Caco-2 (cell line): Measurements from ENCODE around the gene CWF19L2. TPM values are rescaled to one million over a fixed set of nuclear protein-coding genes. Genes with fewer than 3 reads are reported as not detected.

ENCODE experiments used
- BruUV-seq: library from RNA; stranded (reverse); fragments of 400-500 nt; replicated peaks from 2 replicates; lab custom pipeline; 2021; lab: Mats Ljungman, UMichigan
- CTCF ChIA-PET: fragments of 300-600 bp; sonication (Branson Sonifier 250); formaldehyde crosslinking; loops from one replicate; lab custom pipeline; 2022; ENCODE audit warnings: antibody characterized with exemption; lab: Charles Lee
- POLR2A ChIA-PET: fragments of 300-600 bp; sonication (Branson Sonifier 250); formaldehyde crosslinking; loops from one replicate; lab custom pipeline; 2022; ENCODE audit warnings: antibody characterized with exemption; lab: Charles Lee
- DNase-seq, 2 experiments: peaks; one replicate each; pipeline versions ENCODE4 v3.0.0 to v3.0.0-alpha.2; 2020 to 2022
- H3K27me3 ChIP-seq: replicated peaks from 2 replicates; pipeline ENCODE4 v1.6.0; 2011; ENCODE audit warnings: low read length; ENCODE audit not compliant: control insufficient read depth, insufficient read depth
- H3K36me3 ChIP-seq: 2 replicates; pipeline ENCODE4 v1.5.1; 2011; ENCODE audit warnings: low read length; ENCODE audit not compliant: control insufficient read depth, insufficient read depth
- H3K4me1 ChIP-seq: fragments of 250-450 bp; sonication (Bioruptor Pico); 2 replicates; pipeline ENCODE4 v1.5.1; 2020; ENCODE audit warnings: mild to moderate bottlenecking
- H3K4me3 ChIP-seq: 2 replicates; pipeline ENCODE4 v1.5.1; 2011; ENCODE audit warnings: low read depth, mild to moderate bottlenecking, control low read depth, low read length
- H3K9me3 ChIP-seq: fragments of 250-450 bp; sonication (Bioruptor Pico); 2 replicates; pipeline ENCODE4 v1.5.1; 2020; ENCODE audit warnings: mild to moderate bottlenecking, moderate library complexity
- H3K27ac Mint-ChIP-seq: one replicate; pipeline ENCODE4 v1.8.0; 2022; ENCODE audit warnings: mixed read lengths; ENCODE audit not compliant: unreplicated experiment
- H3K27me3 Mint-ChIP-seq: one replicate; pipeline ENCODE4 v1.8.0; 2022; ENCODE audit warnings: mixed read lengths; ENCODE audit not compliant: insufficient read depth, unreplicated experiment
- H3K36me3 Mint-ChIP-seq: one replicate; pipeline ENCODE4 v1.8.0; 2022; ENCODE audit warnings: mild to moderate bottlenecking, mixed read lengths; ENCODE audit not compliant: insufficient read depth, unreplicated experiment
- H3K4me1 Mint-ChIP-seq: one replicate; pipeline ENCODE4 v1.8.0; 2022; ENCODE audit warnings: low read depth, mixed read lengths; ENCODE audit not compliant: unreplicated experiment
- H3K4me3 Mint-ChIP-seq: one replicate; pipeline ENCODE4 v1.8.0; 2022; ENCODE audit warnings: mild to moderate bottlenecking, moderate library complexity, mixed read lengths; ENCODE audit not compliant: unreplicated experiment
- H3K9me3 Mint-ChIP-seq: one replicate; pipeline ENCODE4 v1.8.0; 2022; ENCODE audit warnings: mixed read lengths; ENCODE audit not compliant: unreplicated experiment
- CTCF ChIP-seq, 2 experiments: fragments of 200-600 bp in 1 of 2; IDR thresholded peaks; 1 replicate in 1 of 2; 2 replicates in 1 of 2; pipeline versions ENCODE4 v1.5.1 to v1.8.0; 2011 to 2022; ENCODE audit warnings: antibody characterized with exemption in 1 of 2, control low read depth in 1 of 2, inconsistent platforms in 1 of 2, low read depth in 1 of 2, low read length in 1 of 2, mild to moderate bottlenecking in 1 of 2, moderate library complexity in 1 of 2; ENCODE audit not compliant: insufficient read depth in 1 of 2, severe bottlenecking in 1 of 2, unreplicated experiment in 1 of 2
- intact Hi-C: fragments of 100-400 bp; cut with micrococcal nuclease; formaldehyde crosslinking; loops from one replicate; pipeline ENCODE4 v1.10.0; 2022; ENCODE audit not compliant: unreplicated experiment
- total RNA-seq: library from RNA; stranded (reverse); gene quantifications from 2 replicates; pipeline ENCODE4 v1.2.3, GENCODE V29; 2022

The CWF19L2 gene
- total RNA-seq, 1 experiment from 2014 or later: 24.1 TPM

- Mint-ChIP-seq H3K27me3 (no peaks in the 10 kb centered on the region), H3K9me3 (no peaks in the 10 kb centered on the region), H3K27ac (no peak overlapping the region), H3K4me3 (no peak overlapping the region), H3K4me1 (no peaks in the 10 kb centered on the region), H3K36me3 (peaks cover 8% of the 10 kb centered on the region)
- TF ChIP-seq CTCF (IDR thresholded peaks at IDR 0.05; ENCODE audit: insufficient read depth in 1 of 2, low read depth in 1 of 2, low read length in 1 of 2, severe bottlenecking in 1 of 2, unreplicated experiment in 1 of 2): no peak
- H3K9me3 ChIP-seq: no peaks in the 10 kb centered on the region
- peaks cover under 1% of the 10 kb centered on the region; the same call in 1 of the 2 replicates for H3K36me3 ChIP-seq
- H3K4me1 ChIP-seq: no peaks in the 10 kb centered on the region
- POLR2A ChIA-PET: no interaction called here
- no peak overlapping the region for H3K4me3 ChIP-seq
- DNase-seq: no peak
- intact Hi-C loops: no loop called here
- H3K27me3 ChIP-seq: no peaks in the 10 kb centered on the region
- BruUV-seq: no TSS peak
- CTCF ChIA-PET: no interaction called here
These were observed 149.6 kb downstream of the CWF19L2 start for GRCh38 chr11:107307991-107308390.

- Mint-ChIP-seq H3K4me1 (no peaks in the 10 kb centered on the region), H3K4me3 (no peak overlapping the region), H3K36me3 (no peaks in the 10 kb centered on the region), H3K27me3 (no peaks in the 10 kb centered on the region), H3K9me3 (peaks cover 2% of the 10 kb centered on the region), H3K27ac (no peak overlapping the region)
- Histone ChIP-seq H3K4me1 (no peaks in the 10 kb centered on the region), H3K27me3 (no peaks in the 10 kb centered on the region), H3K4me3 (no peak overlapping the region), H3K36me3 (no peaks in the 10 kb centered on the region), H3K9me3 (0 out of 2 replicates have a peak, but pooled peaks cover 4% of the 10 kb centered on the region)
- DNase-seq: no peak
- no TSS peak for BruUV-seq
- no peak for TF ChIP-seq CTCF (IDR thresholded peaks at IDR 0.05; ENCODE audit: insufficient read depth in 1 of 2, low read depth in 1 of 2, low read length in 1 of 2, severe bottlenecking in 1 of 2, unreplicated experiment in 1 of 2)
- intact Hi-C loops: no loop called here
- CTCF ChIA-PET: no interaction called here
- POLR2A ChIA-PET: no interaction called here
These were observed 155.7 kb downstream of the CWF19L2 start for GRCh38 chr11:107301878-107302277.

GRCh38 chr11:107293677-107294344 lies 163.8 kb downstream of the CWF19L2 start:
- H3K27me3 ChIP-seq: no peaks in the 10 kb centered on the region
- ChIA-PET CTCF (no interaction called here), POLR2A (no interaction called here)
- no TSS peak for BruUV-seq
- TF ChIP-seq CTCF (IDR thresholded peaks at IDR 0.05; ENCODE audit: insufficient read depth in 1 of 2, low read depth in 1 of 2, low read length in 1 of 2, severe bottlenecking in 1 of 2, unreplicated experiment in 1 of 2): no peak
- H3K4me3 ChIP-seq: no peak overlapping the region
- H3K36me3 ChIP-seq: no peaks in the 10 kb centered on the region
- intact Hi-C loops: no loop called here
- DNase-seq: peak; percentile 71 to 78
- Mint-ChIP-seq H3K27me3 (no peaks in the 10 kb centered on the region), H3K9me3 (peaks cover 23% of the 10 kb centered on the region), H3K36me3 (no peaks in the 10 kb centered on the region), H3K4me1 (peaks cover 7% of the 10 kb centered on the region), H3K4me3 (peak overlapping the region; percentile 28), H3K27ac (no peak overlapping the region)
- 0 out of 2 replicates have a peak, but pooled peaks cover 5% of the 10 kb centered on the region for H3K9me3 ChIP-seq
- 0 out of 2 replicates have a peak, but pooled peaks cover 8% of the 10 kb centered on the region for H3K4me1 ChIP-seq
